HEK293 (cell line): ENCODE results near the gene ANTXR1.

ENCODE experiments used
- CTCF ChIA-PET: fragments of 350-600 bp; formaldehyde crosslinking; extraction: SDS; loops from one replicate; lab custom pipeline; 2021; ENCODE audit warnings: antibody characterized with exemption; lab: Yijun Ruan, JAX
- POLR2A ChIA-PET: fragments of 300-600 bp; formaldehyde crosslinking; extraction: SDS; loops from one replicate; lab custom pipeline; 2020; ENCODE audit warnings: antibody characterized with exemption, inconsistent platforms; lab: Yijun Ruan, JAX
- H3K27ac ChIP-seq: fragments of 200-500 bp; sonication (Bioruptor generic); 2 replicates; pipeline ENCODE4 v1.5.1; 2014; ENCODE audit warnings: low read depth, low read length, control low read depth, inconsistent platforms; ENCODE audit errors: extremely low read depth
- H3K36me3 ChIP-seq, 2 experiments: fragments of 200-500 bp in 1 of 2; sonication (Bioruptor generic) in 1 of 2; 1 replicate in 1 of 2; 2 replicates in 1 of 2; pipeline ENCODE4 v1.5.1; 2014 to 2017; ENCODE audit warnings: inconsistent platforms in 2 of 2, low read length in 2 of 2; ENCODE audit not compliant: control insufficient read depth in 2 of 2, insufficient read depth in 1 of 2
- H3K4me1 ChIP-seq: fragments of 200-500 bp; sonication (Bioruptor generic); 2 replicates; pipeline ENCODE4 v1.5.1; 2014; ENCODE audit warnings: mild to moderate bottlenecking, low read length, inconsistent platforms; ENCODE audit not compliant: control insufficient read depth, insufficient read depth
- H3K4me3 ChIP-seq: 2 replicates; pipeline ENCODE4 v1.5.1; 2011; ENCODE audit warnings: low read depth, mild to moderate bottlenecking, control low read depth, low read length, moderate library complexity
- H3K9me3 ChIP-seq: fragments of 200-500 bp; sonication (Bioruptor generic); 2 replicates; pipeline ENCODE4 v1.5.1; 2014; ENCODE audit warnings: low read depth, low read length, inconsistent platforms; ENCODE audit not compliant: control insufficient read depth, insufficient read depth
- BCL6B ChIP-seq: fragments of 450-650 bp; formaldehyde crosslinking; IDR thresholded peaks from 2 replicates; pipeline ENCODE4 v1.5.1; 2017; ENCODE audit warnings: missing biosample characterization, missing genetic modification characterization
- GFI1B ChIP-seq: fragments of 450-650 bp; formaldehyde crosslinking; IDR thresholded peaks from 2 replicates; pipeline ENCODE4 v1.5.1; 2016; ENCODE audit warnings: missing biosample characterization, missing genetic modification characterization
- INSM2 ChIP-seq: fragments of 450-650 bp; formaldehyde crosslinking; IDR thresholded peaks from 2 replicates; pipeline ENCODE4 v1.5.1; 2016; ENCODE audit warnings: missing biosample characterization, missing genetic modification characterization
- KLF16 ChIP-seq: fragments of 450-650 bp; formaldehyde crosslinking; IDR thresholded peaks from 2 replicates; pipeline ENCODE4 v1.5.1; 2017; ENCODE audit warnings: missing biosample characterization, missing genetic modification characterization
- KLF7 ChIP-seq: fragments of 450-650 bp; formaldehyde crosslinking; IDR thresholded peaks from 2 replicates; pipeline ENCODE4 v1.5.1; 2016; ENCODE audit warnings: missing biosample characterization, missing genetic modification characterization, borderline replicate concordance
- PRDM1 ChIP-seq: fragments of 450-650 bp; formaldehyde crosslinking; IDR thresholded peaks from 2 replicates; pipeline ENCODE4; 2016; ENCODE audit warnings: missing biosample characterization, missing genetic modification characterization
- REPIN1 ChIP-seq: fragments of 450-650 bp; formaldehyde crosslinking; IDR thresholded peaks from 2 replicates; pipeline ENCODE4 v1.5.1; 2017; ENCODE audit warnings: missing biosample characterization, missing genetic modification characterization, low read depth
- TCF7L2 ChIP-seq: IDR thresholded peaks from 2 replicates; pipeline ENCODE4 v1.6.1; 2011; ENCODE audit warnings: low read depth, mild to moderate bottlenecking, inconsistent platforms, low read length, moderate library complexity, borderline replicate concordance
- ZBTB10 ChIP-seq: fragments of 450-650 bp; formaldehyde crosslinking; IDR thresholded peaks from 2 replicates; pipeline ENCODE4 v1.5.1; 2016; ENCODE audit warnings: missing biosample characterization, missing genetic modification characterization
- ZBTB49 ChIP-seq: fragments of 450-650 bp; formaldehyde crosslinking; IDR thresholded peaks from 2 replicates; pipeline ENCODE4 v1.5.1; 2016; ENCODE audit warnings: missing biosample characterization, missing genetic modification characterization, low read depth
- ZFP41 ChIP-seq: fragments of 450-650 bp; formaldehyde crosslinking; IDR thresholded peaks from 2 replicates; pipeline ENCODE4 v1.5.1; 2016; ENCODE audit warnings: missing biosample characterization, missing genetic modification characterization, borderline replicate concordance
- ZNF138 ChIP-seq: fragments of 450-650 bp; formaldehyde crosslinking; IDR thresholded peaks from 2 replicates; pipeline ENCODE4 v1.5.1; 2016; ENCODE audit warnings: missing biosample characterization, missing genetic modification characterization, borderline replicate concordance
- ZNF140 ChIP-seq: fragments of 450-650 bp; formaldehyde crosslinking; IDR thresholded peaks from 2 replicates; pipeline ENCODE4 v1.5.1; 2016; ENCODE audit warnings: missing biosample characterization, missing genetic modification characterization
- ZNF174 ChIP-seq: fragments of 450-650 bp; formaldehyde crosslinking; IDR thresholded peaks from 2 replicates; pipeline ENCODE4 v1.5.0; 2017; ENCODE audit warnings: missing biosample characterization, mild to moderate bottlenecking, missing genetic modification characterization
- ZNF248 ChIP-seq: fragments of 450-650 bp; formaldehyde crosslinking; IDR thresholded peaks from 2 replicates; pipeline ENCODE4 v1.5.1; 2017; ENCODE audit warnings: missing biosample characterization, missing genetic modification characterization
- ZNF335 ChIP-seq: fragments of 450-650 bp; formaldehyde crosslinking; conservative IDR thresholded peaks from 2 replicates; pipeline ENCODE4 v1.5.1; 2016; ENCODE audit warnings: missing biosample characterization, missing genetic modification characterization
- ZNF37A ChIP-seq: fragments of 450-650 bp; IDR thresholded peaks from 2 replicates; pipeline ENCODE4 v1.5.1; 2018; ENCODE audit warnings: missing biosample characterization, missing genetic modification characterization
- ZNF416 ChIP-seq: fragments of 450-650 bp; formaldehyde crosslinking; IDR thresholded peaks from 2 replicates; pipeline ENCODE4 v1.5.1; 2016; ENCODE audit warnings: missing biosample characterization, missing genetic modification characterization
- ZNF558 ChIP-seq: fragments of 450-650 bp; formaldehyde crosslinking; IDR thresholded peaks from 2 replicates; pipeline ENCODE4 v1.5.1; 2016; ENCODE audit warnings: missing biosample characterization, missing genetic modification characterization
- ZNF596 ChIP-seq: fragments of 450-650 bp; IDR thresholded peaks from 2 replicates; pipeline ENCODE4 v1.5.0; 2018; ENCODE audit warnings: missing biosample characterization, mild to moderate bottlenecking, missing genetic modification characterization, moderate library complexity
- ZNF610 ChIP-seq: fragments of 450-650 bp; formaldehyde crosslinking; IDR thresholded peaks from 2 replicates; pipeline ENCODE4 v1.5.1; 2016; ENCODE audit warnings: missing biosample characterization, missing genetic modification characterization, borderline replicate concordance
- ZNF623 ChIP-seq: fragments of 450-650 bp; formaldehyde crosslinking; IDR thresholded peaks from 2 replicates; pipeline ENCODE4 v1.5.1; 2016; ENCODE audit warnings: missing biosample characterization, missing genetic modification characterization
- ZNF658 ChIP-seq: fragments of 450-650 bp; formaldehyde crosslinking; IDR thresholded peaks from 2 replicates; pipeline ENCODE4; 2016; ENCODE audit warnings: missing biosample characterization, missing genetic modification characterization
- ZNF776 ChIP-seq: fragments of 450-650 bp; formaldehyde crosslinking; IDR thresholded peaks from 2 replicates; pipeline ENCODE4 v1.5.0; 2017; ENCODE audit warnings: missing biosample characterization, missing genetic modification characterization, borderline replicate concordance
- ZNF777 ChIP-seq: fragments of 450-650 bp; formaldehyde crosslinking; IDR thresholded peaks from 2 replicates; pipeline ENCODE4 v1.5.1; 2017; ENCODE audit warnings: missing biosample characterization, missing genetic modification characterization, borderline replicate concordance
- ZNF843 ChIP-seq: fragments of 450-650 bp; formaldehyde crosslinking; IDR thresholded peaks from 2 replicates; pipeline ENCODE4 v1.5.1; 2016; ENCODE audit warnings: missing biosample characterization, missing genetic modification characterization

Gene ANTXR1

GRCh38 chr2:69280796-69281412 lies 267.9 kb downstream of the ANTXR1 start:
- TF ChIP-seq ZNF37A (tag by site-specific recombination) = no peak
- TF ChIP-seq ZNF610 (tag by site-specific recombination) = no peak
- TF ChIP-seq ZBTB49 (tag by site-specific recombination) = no peak
- TF ChIP-seq ZNF174 (tag by site-specific recombination) = no peak
- no peak for TF ChIP-seq INSM2 (tag by site-specific recombination)
- TF ChIP-seq ZNF596 (tag by site-specific recombination) = no peak
- no peak for TF ChIP-seq ZNF777 (tag by site-specific recombination)
- no peak for TF ChIP-seq ZNF416 (tag by site-specific recombination)
- no peak for TF ChIP-seq REPIN1 (tag by site-specific recombination)
- TF ChIP-seq ZNF138 (tag by site-specific recombination) = no peak
- TF ChIP-seq TCF7L2 = no peak
- TF ChIP-seq ZNF335 (tag by site-specific recombination) = no peak
- TF ChIP-seq ZNF248 (tag by site-specific recombination) = no peak
- TF ChIP-seq ZNF658 (tag by site-specific recombination) = no peak
- TF ChIP-seq KLF7 = no peak
- Histone ChIP-seq H3K36me3 (no peaks in the 10 kb centered on the region), H3K27ac (no peak overlapping the region), H3K4me3 (no peak overlapping the region), H3K4me1 (no peaks in the 10 kb centered on the region), H3K9me3 (no peaks in the 10 kb centered on the region)
- CTCF ChIA-PET = no interaction called here
- POLR2A ChIA-PET = no interaction called here

GRCh38 chr2:69285379-69285894 lies 272.5 kb downstream of the ANTXR1 start:
- ChIA-PET POLR2A (no interaction called here), CTCF (interaction anchor here (1.0 to 1.4 kb wide), 4 partner anchors 14 to 535 kb away, joined by 3 to 4 read pairs (median 4); no protein-coding TSS in a partner anchor)
- Histone ChIP-seq H3K4me3 (no peak overlapping the region), H3K36me3 (no peaks in the 10 kb centered on the region), H3K4me1 (no peaks in the 10 kb centered on the region), H3K9me3 (no peaks in the 10 kb centered on the region), H3K27ac (no peak overlapping the region)
- TF ChIP-seq BCL6B (tag by site-specific recombination) (no peak), PRDM1 (tag by site-specific recombination) (no peak), ZNF623 (no peak), KLF16 (tag by site-specific recombination) (no peak), ZFP41 (tag by site-specific recombination) (no peak), ZNF776 (tag by site-specific recombination) (no peak), ZNF140 (no peak), ZNF843 (tag by site-specific recombination) (no peak), GFI1B (tag by site-specific recombination) (no peak), ZNF558 (tag by site-specific recombination) (no peak), ZBTB10 (no peak)
